Muscle layer of colon (tissue), 2 donors: ENCODE measurements around the gene GRIK2.

Experiments used
- H3K27ac ChIP-seq: one replicate; pipeline ENCODE4 v1.7.0; 2013; ENCODE audit warnings: low read depth, mild to moderate bottlenecking, low read length, moderate library complexity
- H3K27me3 ChIP-seq, 2 donors: one replicate each; pipeline ENCODE4 v1.7.0; 2013; ENCODE audit warnings: low read length in 2 of 2, mild to moderate bottlenecking in 2 of 2; ENCODE audit not compliant: insufficient read depth in 2 of 2, control insufficient read depth in 1 of 2
- H3K36me3 ChIP-seq: one replicate; pipeline ENCODE4 v1.7.0; 2013; ENCODE audit warnings: mild to moderate bottlenecking, low read length; ENCODE audit not compliant: insufficient read depth
- H3K4me1 ChIP-seq: one replicate; pipeline ENCODE4 v1.7.0; 2013; ENCODE audit warnings: mild to moderate bottlenecking, low read length; ENCODE audit not compliant: insufficient read depth
- H3K4me3 ChIP-seq, 2 donors: one replicate each; pipeline ENCODE4 v1.7.0; 2013; ENCODE audit warnings: low read length in 2 of 2, low read depth in 1 of 2, mild to moderate bottlenecking in 1 of 2, moderate library complexity in 1 of 2
- H3K9ac ChIP-seq: one replicate; pipeline ENCODE4 v1.7.0; 2013; ENCODE audit warnings: low read length
- H3K9me3 ChIP-seq: one replicate; pipeline ENCODE4 v1.7.0; 2013; ENCODE audit warnings: mild to moderate bottlenecking, low read length
- donor health status: abdominal sarcoma.
- donor health status: Adenocarcinoma of cecum.

The GRIK2 gene

GRCh38 chr6:102115911-102116310 lies 722.4 kb downstream of the GRIK2 start:
- H3K27ac ChIP-seq, result no peak overlapping the region
- no peaks in the 10 kb centered on the region for H3K36me3 ChIP-seq
- no peaks in the 10 kb centered on the region for H3K4me1 ChIP-seq
- H3K27me3 ChIP-seq, result no peaks in the 10 kb centered on the region
- no peak overlapping the region for H3K9ac ChIP-seq
- no peak overlapping the region for H3K4me3 ChIP-seq
- H3K9me3 ChIP-seq, result no peaks in the 10 kb centered on the region

- no peaks in the 10 kb centered on the region for H3K27me3 ChIP-seq
- no peak overlapping the region for H3K9ac ChIP-seq
- H3K9me3 ChIP-seq, result no peaks in the 10 kb centered on the region
- H3K4me3 ChIP-seq, result no peak overlapping the region
- H3K4me1 ChIP-seq, result no peaks in the 10 kb centered on the region
- no peaks in the 10 kb centered on the region for H3K36me3 ChIP-seq
- no peak overlapping the region for H3K27ac ChIP-seq
These were observed 724.5 kb downstream of the GRIK2 start for GRCh38 chr6:102118034-102118433.
